Stomach (tissue), 9 donors: ENCODE data around the gene VILL. TPM values are rescaled to one million over a fixed set of nuclear protein-coding genes. Genes with fewer than 3 reads are reported as not detected.

Experiments used
- DNase-seq, 2 donors: peaks; one replicate each; pipeline versions ENCODE4 v3.0.0 to v3.0.0-alpha.2; 2013 to 2019
- H3K27ac ChIP-seq, 5 donors: fragments of 200-600 bp in 4 of 5; sonication (generic) in 4 of 5; one replicate each; pipeline ENCODE4 v1.5.1; 2013 to 2019; ENCODE audit warnings: mild to moderate bottlenecking in 1 of 5, moderate library complexity in 1 of 5
- H3K27me3 ChIP-seq, 3 donors: fragments of 200-600 bp; sonication (generic); one replicate each; pipeline ENCODE4 v1.5.1; 2017 to 2019; ENCODE audit warnings: mixed run types in 1 of 3
- H3K36me3 ChIP-seq, 4 donors: fragments of 200-600 bp; sonication (generic); 1 replicate in 3 of 4; 2 replicates in 1 of 4; pipeline ENCODE4 v1.5.1; 2016 to 2019
- H3K4me1 ChIP-seq, 4 donors: fragments of 200-600 bp; sonication (generic); one replicate each; pipeline ENCODE4 v1.5.1; 2016 to 2019
- H3K4me3 ChIP-seq, 4 donors: fragments of 200-600 bp; sonication (generic) in 3 of 4; one replicate each; pipeline ENCODE4 v1.5.1; 2016 to 2019; ENCODE audit warnings: mild to moderate bottlenecking in 1 of 4
- H3K9me3 ChIP-seq, 4 donors: fragments of 200-600 bp; sonication (generic); one replicate each; pipeline ENCODE4 v1.5.1; 2016 to 2019
- EP300 ChIP-seq: sonication (generic); formaldehyde crosslinking; IDR thresholded peaks from one replicate; pipeline ENCODE4 v1.6.1; 2017; ENCODE audit warnings: antibody characterized with exemption
- POLR2A ChIP-seq, 4 donors: fragments of 450-650 bp; IDR thresholded peaks; one replicate each; pipeline ENCODE4 v1.6.1; 2016; ENCODE audit warnings: antibody characterized with exemption in 4 of 4, control low read depth in 2 of 4, mild to moderate bottlenecking in 1 of 4, moderate library complexity in 1 of 4
- POLR2AphosphoS5 ChIP-seq, 3 donors: sonication (generic); formaldehyde crosslinking; IDR thresholded peaks; one replicate each; pipeline ENCODE4 v1.6.1; 2016; ENCODE audit warnings: antibody characterized with exemption in 3 of 3
- WGBS, 5 donors: extraction: QIAGEN DNeasy Blood & Tissue Kit in 3 of 5; methylation state at CpG; one replicate each; pipeline versions ENCODE4 v1.1.5 to v1.1.7; 2013 to 2018; 5-methylcytosine and 5-hydroxymethylcytosine counted together
- intact Hi-C: fragments of 100-400 bp; cut with DNase I; formaldehyde crosslinking; loops from one replicate; pipeline ENCODE4 v1.15.1; 2023; ENCODE audit warnings: low total_unique reads
- polyA plus RNA-seq, 3 donors: library from polyadenylated mRNA; stranded (reverse); fragments of 200-250 nt; gene quantifications; one replicate each; pipeline ENCODE4 v1.2.3, GENCODE V29; 2013
- total RNA-seq, 5 donors: library from RNA; depleted of rRNA; stranded (reverse); fragments of >200 nt; gene quantifications; one replicate each; pipeline versions ENCODE4 v1.1.0 to v1.2.3, GENCODE V29; 2014 to 2016
- TF ChIP-seq, protein P1 (sequence below), 7 experiments: fragments of 450-650 bp in 4 of 7; fragments of 200-600 bp in 3 of 7; sonication (generic) in 3 of 7; IDR thresholded peaks; one replicate each; pipeline ENCODE4 v1.5.1; 2016 to 2019; ENCODE audit warnings: antibody characterized with exemption in 7 of 7, control low read depth in 2 of 7, mild to moderate bottlenecking in 1 of 7
- donor health status: healthy with polysubstance abuse.
- donor health status: Bipolar disorder and iron deficiency.
- donor health status: healthy.

Gene VILL
- total and polyA plus RNA-seq, 8 donors, result 24.1 to 202 (median 84.2) TPM

DNA sequence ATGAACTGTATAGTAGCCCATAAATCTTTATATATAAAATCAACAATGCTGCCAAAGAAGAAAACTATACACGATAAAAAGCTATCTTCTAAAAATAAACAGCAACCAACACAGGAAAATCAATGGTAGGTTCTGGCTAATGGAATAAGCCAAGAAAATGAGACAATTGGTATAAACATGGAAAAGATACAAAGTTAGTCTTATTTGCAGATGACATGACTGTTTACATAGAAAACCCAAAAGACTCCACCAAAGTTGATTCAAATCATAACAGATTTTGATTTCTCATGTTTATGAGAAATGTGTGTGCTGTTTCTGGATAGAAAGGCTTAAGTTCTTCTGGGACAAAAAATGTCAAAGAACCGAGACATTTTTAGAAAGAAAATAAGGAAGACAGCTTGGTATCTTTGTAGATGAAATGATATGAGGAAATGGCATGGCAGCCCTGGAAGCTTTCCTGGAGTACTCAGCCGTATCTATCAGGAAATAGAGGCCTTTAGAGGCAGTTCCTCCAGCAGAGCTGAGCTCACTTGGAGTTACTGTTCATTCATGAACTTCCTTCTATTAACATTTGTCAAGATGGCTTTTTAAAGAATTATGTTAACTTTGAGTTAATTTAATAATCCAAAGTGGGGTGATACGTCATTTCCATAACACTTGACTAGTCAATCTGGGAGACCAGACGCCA, 36.7 kb upstream of the VILL start:
- peaks cover 5 to 49% (median 33%) of the 10 kb centered on the region in 4 donors for H3K4me1 ChIP-seq
- 54 to 66% (median 59%) methylated on average over 5 of the region's 5 CpGs for WGBS, 5 donors
- no peaks in the 10 kb centered on the region for H3K27me3 ChIP-seq
- TF ChIP-seq POLR2A (IDR thresholded peaks at IDR 0.05), result no peak
- TF ChIP-seq EP300, result no peak
- TF ChIP-seq POLR2AphosphoS5 (IDR thresholded peaks at IDR 0.05), result no peak
- H3K9me3 ChIP-seq, result no peaks in the 10 kb centered on the region
- H3K27ac ChIP-seq, result peak overlapping the region in 4 of 5 donors; percentile 21 to 78 (median 32)
- intact Hi-C loops, result no loop called here
- DNase-seq, result no peak
- H3K4me3 ChIP-seq, result no peak overlapping the region
- peaks cover 0 to 12% (median 7%) of the 10 kb centered on the region in 4 donors for H3K36me3 ChIP-seq

DNA sequence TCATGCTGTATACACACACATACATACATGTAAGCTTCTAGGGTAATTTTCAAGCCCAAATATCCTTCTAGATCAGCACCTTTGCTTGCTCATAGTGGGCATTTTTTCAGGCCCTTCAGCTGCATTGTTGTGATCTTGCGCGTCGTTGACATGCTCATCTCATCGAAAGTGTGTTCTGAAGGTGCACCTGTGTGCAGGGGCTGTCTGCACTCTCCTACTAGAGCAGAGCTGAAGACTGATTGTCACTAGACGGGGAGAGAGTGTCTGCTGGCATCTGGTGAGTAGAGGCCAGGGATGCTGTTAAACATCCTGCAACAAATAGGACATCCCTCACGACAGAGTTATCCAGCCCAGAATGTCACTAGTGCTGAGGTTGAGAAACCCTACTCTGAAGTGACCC, 35.7 kb upstream of the VILL start:
- TF ChIP-seq POLR2AphosphoS5 (IDR thresholded peaks at IDR 0.05), result no peak
- no peak for TF ChIP-seq EP300
- no peak for TF ChIP-seq POLR2A (IDR thresholded peaks at IDR 0.05)
- TF ChIP-seq, protein P1, sequence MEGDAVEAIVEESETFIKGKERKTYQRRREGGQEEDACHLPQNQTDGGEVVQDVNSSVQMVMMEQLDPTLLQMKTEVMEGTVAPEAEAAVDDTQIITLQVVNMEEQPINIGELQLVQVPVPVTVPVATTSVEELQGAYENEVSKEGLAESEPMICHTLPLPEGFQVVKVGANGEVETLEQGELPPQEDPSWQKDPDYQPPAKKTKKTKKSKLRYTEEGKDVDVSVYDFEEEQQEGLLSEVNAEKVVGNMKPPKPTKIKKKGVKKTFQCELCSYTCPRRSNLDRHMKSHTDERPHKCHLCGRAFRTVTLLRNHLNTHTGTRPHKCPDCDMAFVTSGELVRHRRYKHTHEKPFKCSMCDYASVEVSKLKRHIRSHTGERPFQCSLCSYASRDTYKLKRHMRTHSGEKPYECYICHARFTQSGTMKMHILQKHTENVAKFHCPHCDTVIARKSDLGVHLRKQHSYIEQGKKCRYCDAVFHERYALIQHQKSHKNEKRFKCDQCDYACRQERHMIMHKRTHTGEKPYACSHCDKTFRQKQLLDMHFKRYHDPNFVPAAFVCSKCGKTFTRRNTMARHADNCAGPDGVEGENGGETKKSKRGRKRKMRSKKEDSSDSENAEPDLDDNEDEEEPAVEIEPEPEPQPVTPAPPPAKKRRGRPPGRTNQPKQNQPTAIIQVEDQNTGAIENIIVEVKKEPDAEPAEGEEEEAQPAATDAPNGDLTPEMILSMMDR (IDR thresholded peaks at IDR 0.05), result no peak

DNA sequence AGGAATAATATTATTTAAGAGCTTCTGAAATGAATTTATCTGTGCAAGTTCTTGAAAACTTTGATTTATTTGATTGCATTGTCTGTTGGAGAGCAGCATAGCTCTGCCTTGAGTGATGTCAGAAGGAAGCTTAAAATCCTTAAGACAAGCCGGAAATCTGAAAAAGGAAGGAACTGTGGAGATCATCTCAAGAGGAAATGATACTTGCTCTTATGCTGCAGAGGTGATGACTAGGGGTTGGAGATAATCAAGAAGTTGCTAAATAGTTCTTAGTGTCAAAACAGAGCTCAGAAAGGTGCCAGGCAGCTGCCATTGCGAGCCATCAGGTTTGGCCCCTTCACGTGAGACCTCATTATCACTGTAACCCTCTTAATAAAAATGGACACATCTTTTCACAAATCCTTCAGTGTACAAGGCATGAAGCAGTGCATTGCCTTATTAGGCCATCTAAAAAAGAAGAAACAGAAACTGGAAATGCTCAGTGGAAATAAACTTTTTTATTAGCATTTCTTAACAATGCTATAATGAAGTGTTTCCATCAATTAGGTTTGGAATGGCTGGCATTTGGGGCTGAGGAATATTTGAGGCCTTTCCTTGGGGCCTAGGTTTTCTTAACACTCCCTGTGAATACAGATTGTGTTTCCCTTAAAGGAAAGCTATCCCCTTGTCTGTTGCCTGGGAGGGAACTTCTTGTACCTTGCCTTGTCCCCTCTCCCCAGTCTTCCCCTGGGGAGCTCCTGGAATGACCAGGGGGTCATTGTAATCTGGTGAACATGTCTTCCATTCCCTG, 34.5 kb upstream of the VILL start:
- intact Hi-C loops, result no loop called here
- Histone ChIP-seq H3K4me1 (peaks cover 5 to 46% (median 30%) of the 10 kb centered on the region in 4 donors), H3K4me3 (no peak overlapping the region), H3K9me3 (no peaks in the 10 kb centered on the region), H3K27me3 (no peaks in the 10 kb centered on the region), H3K36me3 (peaks cover 0 to 17% (median 8%) of the 10 kb centered on the region in 4 donors), H3K27ac (peak overlapping the region in 4 of 5 donors; percentile 51 to 78 (median 62))
- no peak for DNase-seq
- TF ChIP-seq EP300, result no peak
- TF ChIP-seq, protein P1 (IDR thresholded peaks at IDR 0.05), result no peak
- no peak for TF ChIP-seq POLR2AphosphoS5 (IDR thresholded peaks at IDR 0.05)
- TF ChIP-seq POLR2A (IDR thresholded peaks at IDR 0.05), result no peak
- WGBS, 5 donors, result 71 to 85% (median 75%) methylated on average over 3 of the region's 3 CpGs

More for the DNA sequence above, 35.7 kb upstream of the VILL start:
- Histone ChIP-seq H3K27me3 (no peaks in the 10 kb centered on the region), H3K27ac (peak overlapping the region in 2 of 5 donors; percentile 51 to 78), H3K4me3 (no peak overlapping the region), H3K4me1 (peaks cover 5 to 46% (median 30%) of the 10 kb centered on the region in 4 donors), H3K9me3 (no peaks in the 10 kb centered on the region), H3K36me3 (peaks cover 0 to 15% (median 8%) of the 10 kb centered on the region in 4 donors)
- WGBS, 5 donors, result 92 to 97% (median 95%) methylated on average over 6 of the region's 6 CpGs
- no peak for DNase-seq
- intact Hi-C loops, result no loop called here

DNA sequence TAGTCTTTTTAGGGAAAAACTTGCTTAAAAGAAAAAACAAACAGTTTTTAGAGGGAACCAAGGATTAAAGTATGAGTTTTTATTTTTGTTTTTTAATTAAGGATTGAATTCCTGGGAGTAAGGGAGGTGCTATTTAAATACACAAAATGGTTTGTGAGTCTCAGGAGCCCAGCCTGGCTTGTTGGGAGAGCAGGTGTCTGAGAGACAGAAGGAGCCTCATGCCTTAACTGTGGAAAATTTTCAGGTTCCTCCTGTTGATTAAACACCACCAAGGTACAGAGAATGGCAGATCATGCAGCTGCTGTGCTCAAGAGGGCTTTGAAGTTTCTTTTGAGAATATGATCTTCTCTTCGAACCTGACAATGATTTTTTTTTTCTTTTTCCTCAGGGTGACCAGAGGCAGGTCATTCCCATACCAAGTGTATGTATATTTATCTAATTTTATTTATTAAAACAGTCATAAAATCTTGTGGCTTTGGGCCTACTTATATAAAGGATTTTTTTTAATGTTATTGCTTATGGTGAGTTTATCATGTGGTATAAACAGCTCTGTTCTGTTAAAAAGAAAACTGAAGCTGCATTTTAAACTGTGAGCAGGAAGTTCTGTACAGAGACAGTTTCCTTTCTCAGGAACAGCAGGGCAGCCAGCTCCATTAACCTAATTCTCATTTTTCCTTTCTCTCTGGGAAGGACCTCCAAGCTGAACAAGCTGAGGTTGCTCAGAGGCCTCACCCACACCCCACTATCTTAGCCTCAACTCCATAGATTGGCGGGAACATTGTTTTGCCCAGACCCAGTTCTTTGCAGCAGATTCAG, 33.7 kb upstream of the VILL start:
- Histone ChIP-seq H3K9me3 (no peaks in the 10 kb centered on the region), H3K4me1 (peaks cover 5 to 48% (median 38%) of the 10 kb centered on the region in 4 donors), H3K36me3 (peaks cover 0 to 17% (median 8%) of the 10 kb centered on the region in 4 donors), H3K27me3 (no peaks in the 10 kb centered on the region), H3K27ac (peak overlapping the region; percentile 51 to 78 (median 65)), H3K4me3 (no peak overlapping the region)
- DNase-seq, result no peak
- 46 to 71% (median 51%) methylated on average over 2 of the region's 2 CpGs for whole genome bisulfite sequencing, 5 donors
- no peak for TF ChIP-seq EP300
- no peak for TF ChIP-seq POLR2A (IDR thresholded peaks at IDR 0.05)
- TF ChIP-seq, protein P1 (IDR thresholded peaks at IDR 0.05), result no peak
- no peak for TF ChIP-seq POLR2AphosphoS5 (IDR thresholded peaks at IDR 0.05)
- intact Hi-C loops, result no loop called here
